GM19395 (cell line): Measurements from ENCODE around the gene DCUN1D5.

Experiments
- ATAC-seq: cut with Tn5 transposase; IDR thresholded peaks from one replicate; pipeline ENCODE4 v1.9.1; 2021; ENCODE audit warnings: mild to moderate bottlenecking, moderate library complexity; ENCODE audit not compliant: unreplicated experiment

DCUN1D5 gene

DNA sequence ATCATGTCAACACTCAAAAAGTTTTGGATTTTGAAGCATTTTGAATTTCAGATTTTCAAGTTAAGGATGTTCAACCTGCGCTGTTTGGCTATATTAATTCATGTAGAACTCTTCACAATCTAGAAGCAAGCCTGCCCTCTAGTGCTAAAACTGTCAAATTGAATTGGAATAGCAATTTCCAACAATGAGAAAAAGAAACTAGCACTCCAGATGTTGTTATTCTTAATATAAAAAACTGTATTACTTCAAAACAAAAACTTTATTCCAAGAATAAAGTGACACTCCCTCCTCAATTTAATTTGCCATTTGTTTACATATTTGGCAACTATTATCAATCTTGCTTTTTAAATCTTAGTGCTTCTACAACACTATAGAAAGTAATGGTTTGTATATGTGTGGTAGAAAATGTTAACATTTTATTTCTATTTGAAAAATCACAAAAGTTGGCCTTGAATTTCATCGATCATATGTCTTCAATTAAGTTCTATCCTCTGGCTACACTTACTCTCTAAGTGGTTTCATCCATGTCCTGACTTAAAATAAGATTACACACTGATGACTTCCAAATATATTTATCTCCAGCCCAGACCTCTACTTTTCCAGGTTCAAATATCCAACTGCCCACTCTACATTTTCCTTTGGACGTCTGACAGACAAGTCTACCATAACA is 36.6 kb downstream of the DCUN1D5 start:
- peak; percentile 76 for ATAC-seq

DNA sequence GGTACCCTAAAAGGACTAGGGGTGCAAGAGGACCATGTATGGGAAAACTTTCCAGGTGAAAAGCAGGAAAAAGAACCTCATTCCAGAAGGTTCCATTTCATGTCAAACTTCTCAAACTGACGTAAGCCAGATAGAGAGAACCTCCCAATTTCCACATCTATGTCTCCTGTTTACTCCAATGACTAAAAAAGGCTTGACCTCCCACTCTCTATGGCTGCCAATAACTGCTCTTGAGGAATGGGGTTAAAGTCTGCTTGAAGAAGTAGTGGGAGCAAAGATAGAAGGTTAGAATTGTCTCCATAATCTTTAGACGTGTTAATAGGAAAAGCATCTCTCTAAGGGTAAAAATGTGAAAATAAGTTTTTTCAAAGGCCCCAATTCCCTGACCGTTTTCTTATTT is 38.0 kb downstream of the DCUN1D5 start:
- no peak for ATAC-seq

DNA sequence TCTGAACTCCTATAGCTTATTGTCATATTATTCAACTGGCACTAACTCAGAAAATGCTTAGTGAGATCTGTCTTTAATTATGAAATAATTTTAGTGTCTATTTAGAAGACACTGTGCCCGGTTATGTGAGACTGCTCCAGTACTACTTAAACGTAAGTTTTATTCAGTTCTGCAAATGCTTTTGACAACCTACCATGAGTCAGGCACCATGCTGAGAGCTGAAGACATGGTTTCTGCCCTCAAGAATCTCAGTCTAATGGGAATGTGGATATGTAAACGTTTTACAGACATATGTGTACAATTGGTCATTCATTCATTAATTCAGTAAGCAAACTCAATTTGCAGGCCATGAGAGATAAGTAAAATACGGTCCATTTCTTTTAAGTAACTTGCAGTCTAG is 40.0 kb downstream of the DCUN1D5 start:
- ATAC-seq, result no peak

DNA sequence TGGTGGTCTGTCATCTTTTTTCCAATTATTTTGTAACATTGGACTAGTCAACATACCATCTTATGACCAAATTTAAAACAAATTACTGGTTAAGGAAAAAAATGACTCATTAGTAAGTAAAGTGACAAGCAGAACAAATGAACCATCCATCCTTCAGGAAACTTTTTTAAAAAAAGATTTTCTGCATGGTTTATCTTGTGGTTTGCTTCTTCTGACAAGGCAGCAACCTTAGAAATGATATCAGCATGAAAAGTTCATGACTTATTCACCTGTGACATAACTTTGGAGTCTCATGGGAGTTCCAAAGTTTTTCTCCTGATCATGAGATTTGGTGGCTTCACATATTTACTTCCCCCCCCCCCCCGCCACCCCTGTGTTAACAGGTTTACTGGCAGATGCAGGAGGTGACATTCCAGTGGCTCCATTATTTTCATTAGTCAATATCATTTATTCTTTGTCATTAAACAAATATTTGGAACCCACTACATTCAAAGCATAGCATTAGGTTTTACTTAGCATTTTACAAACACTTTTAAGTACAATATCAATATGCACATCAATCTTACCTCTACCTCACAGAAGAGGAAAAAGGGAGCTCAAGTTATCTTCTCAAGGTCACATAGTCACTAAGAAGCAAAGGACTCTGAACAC is 40.7 kb downstream of the DCUN1D5 start:
- ATAC-seq, result no peak

DNA sequence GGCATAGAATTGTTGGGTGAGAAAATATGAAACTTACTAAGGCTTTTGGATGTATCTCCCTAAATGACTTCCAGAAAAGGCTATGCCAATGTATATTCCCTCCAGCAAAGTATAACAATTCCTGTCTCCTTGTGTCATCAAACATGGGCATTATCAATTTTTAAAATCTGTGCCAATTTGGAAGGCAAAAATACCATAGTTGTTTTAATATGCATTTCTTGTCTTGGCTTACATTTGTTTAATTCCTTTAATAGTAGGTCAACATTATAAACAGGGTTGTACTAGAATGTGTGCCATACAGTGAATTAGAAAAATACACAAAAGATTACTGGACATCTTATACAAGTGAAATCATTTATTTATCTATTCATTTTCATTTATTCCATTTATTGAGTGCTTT is 41.6 kb downstream of the DCUN1D5 start:
- no peak for ATAC-seq

DNA sequence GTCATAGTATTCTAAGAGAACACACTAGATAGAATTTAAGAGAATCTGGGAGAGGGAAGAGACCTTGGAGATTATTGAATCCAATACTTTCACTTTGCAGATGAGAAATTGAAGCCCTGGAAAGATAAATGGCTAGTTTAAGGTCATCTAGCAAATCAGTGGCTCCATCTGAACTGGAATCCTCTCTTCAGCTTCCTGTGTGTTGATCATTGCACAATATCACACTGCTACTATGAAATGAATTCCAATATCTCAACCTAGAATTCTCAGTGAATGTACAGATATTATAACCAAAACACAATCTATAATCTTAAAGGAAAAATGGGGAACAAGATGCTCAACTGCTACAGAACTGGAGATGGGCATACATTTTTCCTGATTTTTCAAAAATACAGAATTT is 44.1 kb downstream of the DCUN1D5 start:
- no peak for ATAC-seq

DNA sequence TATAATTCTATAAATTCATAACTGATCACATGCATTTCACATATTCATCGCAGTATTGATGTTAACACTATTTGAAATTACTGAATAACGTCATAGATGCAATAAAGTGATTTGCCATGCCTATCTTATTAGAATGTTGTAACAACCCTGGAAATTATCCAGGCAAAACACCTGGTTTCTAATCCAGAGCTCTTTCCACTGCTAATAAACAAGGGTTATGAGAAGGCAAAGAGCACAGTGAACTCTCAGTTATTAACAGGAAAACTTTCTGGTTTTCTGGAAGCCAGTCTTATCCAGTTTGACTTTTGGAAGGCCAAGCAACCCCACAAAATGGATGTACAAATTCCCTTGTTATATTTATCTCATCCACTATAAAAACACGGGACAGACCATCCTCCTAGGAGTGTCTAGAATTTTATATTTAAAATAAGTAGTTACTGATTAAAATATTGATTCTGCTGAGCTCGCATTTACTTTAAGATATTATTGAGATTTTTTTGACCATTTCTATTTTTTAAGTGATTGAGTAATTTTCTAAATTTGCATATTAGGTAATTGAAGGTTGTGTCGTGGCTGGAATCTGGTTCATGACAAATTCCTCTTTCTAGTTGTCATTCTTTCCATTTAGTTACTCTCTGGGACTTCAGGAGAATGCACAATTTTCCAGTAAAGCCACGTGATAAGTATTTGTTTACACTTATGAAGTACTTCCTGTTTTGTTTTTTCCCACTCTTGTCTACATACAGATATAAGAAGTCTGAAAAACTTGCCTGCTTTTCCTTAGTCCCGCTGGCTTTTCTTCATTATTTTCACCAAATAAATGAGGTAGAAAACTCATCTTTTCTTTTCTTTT is 47.9 kb downstream of the DCUN1D5 start:
- no peak for ATAC-seq

DNA sequence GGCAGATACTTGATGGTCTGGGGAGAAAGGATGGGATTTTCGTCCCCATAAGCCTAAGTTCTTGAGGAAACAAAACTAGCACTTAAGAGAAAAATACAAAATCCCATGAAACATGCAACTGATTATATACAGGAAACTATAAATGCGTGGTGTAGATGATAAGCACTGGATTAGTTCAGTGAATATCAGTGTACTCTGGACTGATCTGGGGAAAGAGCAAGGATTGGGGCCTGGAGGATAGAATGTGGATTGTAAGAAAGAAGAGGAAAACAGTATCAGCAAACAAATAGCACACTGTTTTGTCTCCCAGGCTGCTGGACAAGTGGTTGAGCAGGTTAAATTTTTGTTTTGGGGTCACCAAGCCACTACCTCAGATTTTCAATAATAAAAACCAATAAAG is 49.8 kb downstream of the DCUN1D5 start:
- no peak for ATAC-seq

DNA sequence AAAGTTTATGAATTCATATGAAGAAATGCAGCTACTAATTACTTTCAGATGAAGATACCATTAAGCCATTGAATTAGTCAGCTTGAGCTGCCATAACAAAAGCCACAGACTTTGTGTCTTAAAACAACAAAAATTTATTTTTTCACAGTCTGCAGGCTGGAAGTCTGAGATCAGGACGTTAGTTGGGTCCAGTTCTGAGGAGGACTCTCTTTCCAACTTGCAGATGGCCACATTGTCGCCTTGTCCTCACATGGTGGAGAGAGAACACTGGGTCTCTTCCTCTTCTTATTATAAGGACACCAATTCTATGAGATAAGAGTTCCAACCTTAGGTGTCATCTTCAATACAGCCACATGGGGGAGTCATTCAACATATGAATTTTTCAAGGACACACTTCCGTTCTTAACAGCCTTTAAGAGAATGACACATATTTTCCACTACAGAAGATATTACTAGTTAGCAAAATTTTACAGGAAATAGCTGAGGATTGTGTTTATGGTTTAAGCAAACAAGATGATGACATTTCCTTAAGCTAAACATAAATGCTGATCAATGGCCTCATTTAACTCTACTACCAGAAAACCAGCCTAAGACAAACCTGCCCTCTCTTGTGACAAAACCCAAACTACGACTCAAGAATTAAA is 56.0 kb downstream of the DCUN1D5 start:
- ATAC-seq, result peak; percentile 99

DNA sequence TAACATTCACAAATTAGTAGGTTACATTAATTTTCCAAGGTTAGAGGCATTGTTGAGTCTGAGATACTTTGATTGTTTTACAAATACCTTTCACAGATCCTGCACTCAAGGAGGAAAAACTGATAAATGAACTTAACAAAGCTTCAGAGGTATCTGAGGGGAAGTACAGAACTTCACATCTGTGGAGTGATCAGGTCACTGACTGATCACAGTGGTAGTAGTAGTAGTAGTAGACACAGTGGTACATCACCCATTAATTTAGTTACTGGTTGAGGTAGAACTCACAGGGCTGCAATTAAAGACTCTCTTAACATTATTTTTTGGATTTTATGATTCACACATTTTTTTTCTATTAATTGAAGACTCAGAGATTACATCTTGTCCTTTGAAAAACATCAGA is 56.7 kb downstream of the DCUN1D5 start:
- no peak for ATAC-seq

DNA sequence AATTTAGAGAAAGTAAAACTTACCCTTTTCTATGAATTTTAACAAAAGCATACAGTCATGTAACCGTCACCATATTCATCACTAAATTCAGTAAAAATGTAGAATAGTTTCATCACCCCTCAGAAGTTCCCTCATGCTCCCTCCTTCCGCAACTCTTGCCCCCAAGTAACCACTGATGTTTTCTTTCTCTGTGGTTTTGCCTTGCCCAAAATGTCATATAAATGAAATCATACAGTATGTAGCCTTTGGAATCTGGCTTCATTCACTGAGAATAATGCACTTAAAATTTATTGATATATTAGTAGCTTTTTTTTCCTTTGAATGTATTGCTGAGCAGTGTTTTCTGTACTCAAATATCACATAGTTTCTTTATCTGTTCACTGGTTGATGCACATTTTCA is 60.1 kb downstream of the DCUN1D5 start:
- no peak for ATAC-seq

DNA sequence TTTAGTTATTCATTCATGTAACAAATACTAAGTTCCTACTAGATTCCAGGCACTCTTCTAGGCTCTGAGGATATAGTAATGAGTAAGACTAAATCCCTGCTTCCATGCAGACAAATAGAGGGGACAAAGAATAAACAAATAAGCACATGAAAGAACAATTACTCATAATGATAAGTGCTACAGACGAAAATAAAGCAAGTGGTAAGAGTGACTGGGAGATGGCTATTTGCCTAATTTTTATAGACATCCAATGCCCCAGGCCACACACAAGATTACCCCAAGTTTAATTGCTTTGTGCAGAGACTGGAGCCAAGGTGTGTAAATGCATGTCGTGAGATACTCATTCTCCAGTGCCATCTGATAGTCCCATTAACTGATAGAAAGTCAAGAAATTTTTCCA is 62.6 kb downstream of the DCUN1D5 start:
- ATAC-seq, result no peak

DNA sequence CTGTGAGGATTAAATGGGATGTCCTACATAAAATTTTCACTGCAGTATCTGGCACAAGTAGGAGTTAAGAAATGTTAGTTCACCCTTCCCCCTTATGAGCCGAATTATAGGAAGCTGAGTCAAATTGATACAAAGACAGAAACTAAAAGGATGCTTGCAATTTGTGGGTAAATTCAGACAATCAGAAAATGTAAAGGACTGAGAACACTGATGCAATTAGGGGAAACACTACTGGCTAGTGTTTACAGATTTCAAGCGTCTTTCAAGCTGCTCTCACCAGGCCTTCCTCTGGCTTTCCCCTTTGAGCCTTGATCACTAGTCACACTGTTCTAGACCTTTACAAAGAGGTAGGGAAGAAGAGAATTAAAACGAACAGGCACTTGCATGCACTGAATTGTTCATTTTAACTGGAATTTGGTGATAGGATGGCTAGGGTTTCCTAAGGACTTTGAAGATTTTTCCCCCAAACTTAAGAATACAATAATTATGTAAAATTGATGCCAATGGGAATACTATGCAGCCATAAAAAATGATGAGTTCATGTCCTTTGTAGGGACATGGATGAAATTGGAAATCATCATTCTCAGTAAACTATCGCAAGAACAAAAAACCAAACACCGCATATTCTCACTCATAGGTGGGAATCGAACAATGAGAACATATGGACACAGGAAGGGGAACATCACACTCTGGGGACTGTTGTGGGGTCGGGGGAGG is 63.5 kb downstream of the DCUN1D5 start:
- ATAC-seq, result peak; percentile 95

DNA sequence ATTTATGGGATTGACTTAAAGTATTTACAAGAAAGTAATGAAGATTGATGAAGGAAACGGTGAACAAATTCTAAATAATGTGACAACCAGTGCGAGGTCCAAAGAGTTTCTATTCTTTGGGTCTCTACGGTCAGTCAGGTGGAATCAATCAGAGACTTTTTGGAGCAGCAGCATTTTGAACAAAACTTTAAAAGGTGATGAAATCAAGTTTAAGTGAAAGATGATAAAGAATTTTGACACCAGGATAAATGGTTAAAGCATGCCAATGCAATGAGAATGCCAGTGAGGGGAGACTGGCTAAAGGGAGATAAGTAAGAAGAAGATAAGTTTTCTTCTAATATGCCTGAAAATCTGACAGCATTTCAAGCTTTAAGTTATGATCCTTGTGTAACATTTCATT is 67.9 kb downstream of the DCUN1D5 start:
- ATAC-seq, result no peak

DNA sequence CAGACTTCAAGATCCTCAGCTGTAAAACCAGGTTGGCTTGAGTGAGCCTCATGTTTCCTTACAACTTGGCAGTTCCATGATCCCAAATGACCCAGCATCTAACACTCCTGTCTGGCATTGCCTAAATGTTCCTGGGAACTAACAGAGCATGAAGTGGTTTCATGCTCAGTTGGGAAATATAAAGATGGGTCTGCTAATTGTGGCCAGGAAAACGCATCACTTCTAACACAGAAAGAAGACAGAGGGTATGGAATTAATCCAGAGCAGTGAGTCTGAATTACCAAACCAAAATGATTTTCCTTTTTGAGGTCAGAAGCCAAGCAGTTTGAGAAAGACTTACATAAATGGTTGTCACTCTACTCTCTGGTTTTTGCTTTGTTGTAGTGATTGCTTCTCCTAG is 75.9 kb downstream of the DCUN1D5 start:
- no peak for ATAC-seq

DNA sequence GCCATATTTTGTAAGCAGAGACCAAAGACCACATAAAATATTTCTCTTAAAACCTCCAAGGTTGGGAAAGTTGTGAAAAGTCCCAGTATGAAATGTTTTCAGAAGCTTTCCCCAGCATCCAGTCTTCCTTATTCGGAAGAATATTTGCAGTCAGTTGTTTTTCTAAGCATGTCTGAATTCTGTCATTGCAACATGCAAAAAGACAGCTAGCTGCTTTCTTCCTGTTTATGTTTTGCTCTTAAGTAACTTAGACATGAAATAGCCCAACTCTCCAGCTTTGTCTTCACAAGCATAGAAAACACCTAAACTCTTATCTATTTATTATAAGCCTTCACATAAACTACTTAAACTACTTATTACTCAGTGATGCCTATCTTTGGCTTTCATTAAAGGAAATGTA is 78.5 kb downstream of the DCUN1D5 start:
- ATAC-seq, result no peak
